Endothelial cell of umbilical vein (primary cell): Measurements from ENCODE around the gene ADGRL3. TPM values are rescaled to one million over a fixed set of nuclear protein-coding genes. Genes with fewer than 3 reads are reported as not detected.

ENCODE experiments used
- BruUV-seq: library from RNA; stranded (reverse); fragments of 400-500 nt; replicated peaks from 2 replicates; lab custom pipeline; 2021; lab: Mats Ljungman, UMichigan
- CTCF ChIA-PET: fragments of 300-600, 350-600 bp; sonication (Branson Sonifier 250); formaldehyde crosslinking; loops from one replicate; lab custom pipeline; 2021; ENCODE audit warnings: antibody characterized with exemption, inconsistent platforms; lab: Charles Lee
- POLR2A ChIA-PET: fragments of 300-600, 350-600 bp; sonication (Branson Sonifier 250); formaldehyde crosslinking; loops from one replicate; lab custom pipeline; 2021; ENCODE audit warnings: antibody characterized with exemption, inconsistent platforms; lab: Charles Lee
- DNase-seq: peaks from one replicate; pipeline ENCODE4 v3.0.0-alpha.2; 2011; ENCODE audit warnings: low read depth, low spot score
- FAIRE-seq: peaks from 2 replicates; lab custom pipeline; 2011; peaks lifted over from hg19 to GRCh38; lab: Jason Lieb, UNC
- H2AFZ ChIP-seq: 2 replicates; pipeline ENCODE4 v1.6.0; 2012; ENCODE audit warnings: low read depth, low read length, control low read depth, inconsistent platforms
- H3K27ac ChIP-seq: 2 replicates; pipeline ENCODE4 v1.5.1; 2011; ENCODE audit warnings: low read depth, mild to moderate bottlenecking, control low read depth, low read length, moderate library complexity; ENCODE audit not compliant: insufficient read depth
- H3K27me3 ChIP-seq, 2 experiments: 2 replicates each; pipeline versions ENCODE4 v1.6.0 to v1.6.1; 2011; ENCODE audit warnings: low read length in 2 of 2, mixed read lengths in 1 of 2; ENCODE audit not compliant: control insufficient read depth in 2 of 2, insufficient read depth in 2 of 2
- H3K36me3 ChIP-seq, 2 experiments: 2 replicates in 1 of 2; 3 replicates in 1 of 2; pipeline ENCODE4 v1.5.1; 2011; ENCODE audit warnings: low read length in 2 of 2, mild to moderate bottlenecking in 1 of 2, moderate library complexity in 1 of 2; ENCODE audit not compliant: control insufficient read depth in 2 of 2, insufficient read depth in 2 of 2; ENCODE audit errors: extremely low read depth in 1 of 2
- H3K4me1 ChIP-seq: 3 replicates; pipeline ENCODE4 v1.5.1; 2011; ENCODE audit warnings: mild to moderate bottlenecking, low read length; ENCODE audit not compliant: control insufficient read depth, insufficient read depth; ENCODE audit errors: extremely low read depth
- H3K4me2 ChIP-seq: 2 replicates; pipeline ENCODE4 v1.6.1; 2011; ENCODE audit warnings: low read length, control low read depth, mixed read lengths; ENCODE audit not compliant: insufficient read depth
- H3K4me3 ChIP-seq, 3 experiments: fragments of 200-600 bp in 1 of 3; sonication (generic), shearing (Covaris generic) in 1 of 3; replicated peaks in 1 of 3; 2 replicates each; pipeline ENCODE4 v1.5.1; 2011 to 2016; ENCODE audit warnings: control low read depth in 3 of 3, low read length in 3 of 3, mild to moderate bottlenecking in 2 of 3, inconsistent platforms in 1 of 3, low read depth in 1 of 3, moderate library complexity in 1 of 3; ENCODE audit not compliant: insufficient read depth in 1 of 3
- H3K79me2 ChIP-seq: 2 replicates; pipeline ENCODE4 v1.6.0; 2012; ENCODE audit warnings: low read length, inconsistent platforms; ENCODE audit not compliant: control insufficient read depth, insufficient read depth
- H3K9ac ChIP-seq: replicated peaks from 2 replicates; pipeline ENCODE3; 2011; ENCODE audit warnings: low read length, control low read depth; ENCODE audit not compliant: insufficient read depth; ENCODE audit errors: extremely low read depth
- H3K9me1 ChIP-seq: replicated peaks from 3 replicates; pipeline ENCODE4 v1.6.0; 2011; ENCODE audit warnings: mild to moderate bottlenecking, low read length; ENCODE audit not compliant: control insufficient read depth, insufficient read depth; ENCODE audit errors: extremely low read depth
- H3K9me3 ChIP-seq: replicated peaks from 2 replicates; pipeline ENCODE4 v1.5.1; 2012; ENCODE audit warnings: low read length, inconsistent platforms; ENCODE audit not compliant: control insufficient read depth, insufficient read depth
- H4K20me1 ChIP-seq: replicated peaks from 2 replicates; pipeline ENCODE3; 2011; ENCODE audit warnings: mild to moderate bottlenecking, low read length; ENCODE audit not compliant: control insufficient read depth, insufficient read depth; ENCODE audit errors: extremely low read depth
- CTCF ChIP-seq, 2 donors: IDR thresholded peaks; 1 replicate in 1 of 2; 2 replicates in 1 of 2; pipeline ENCODE4 v1.5.1; 2011; ENCODE audit warnings: low read length in 2 of 2, mild to moderate bottlenecking in 2 of 2, moderate library complexity in 2 of 2, control low read depth in 1 of 2, inconsistent platforms in 1 of 2, low read depth in 1 of 2; ENCODE audit not compliant: insufficient read depth in 1 of 2; ENCODE audit errors: extremely low read depth in 1 of 2
- FOS ChIP-seq: IDR thresholded peaks from 2 replicates; pipeline ENCODE4 v1.6.1; 2011; ENCODE audit warnings: mild to moderate bottlenecking, low read length, moderate library complexity, borderline replicate concordance; ENCODE audit not compliant: insufficient read depth
- MAX ChIP-seq: IDR thresholded peaks from 2 replicates; pipeline ENCODE4 v1.6.1; 2011; ENCODE audit not compliant: insufficient read depth, insufficient read length
- MYC ChIP-seq: IDR thresholded peaks from one replicate; pipeline ENCODE4 v1.6.1; 2011; ENCODE audit warnings: mild to moderate bottlenecking, low read depth, low read length
- POLR2AphosphoS5 ChIP-seq: IDR thresholded peaks from 2 replicates; pipeline ENCODE4 v1.6.1; 2012; ENCODE audit warnings: low read depth, mild to moderate bottlenecking, control low read depth, low read length, moderate library complexity; ENCODE audit not compliant: insufficient read depth
- dilution Hi-C: fragments of 300-500 bp; cut with MboI; formaldehyde crosslinking; loops from one replicate; pipeline ENCODE4 v1.15.0; 2019; ENCODE audit warnings: low sequenced_read_pairs; ENCODE audit not compliant: extremely low pct_ligation_motif_present
- intact Hi-C: fragments of 100-400 bp; cut with micrococcal nuclease; formaldehyde crosslinking; loops from one replicate; pipeline ENCODE4 v1.10.0; 2022
- polyA plus RNA-seq, 4 experiments: library from polyadenylated mRNA; depleted of rRNA in 3 of 4; stranded (reverse) in 3 of 4; unstranded in 1 of 4; fragments of >200 nt; gene quantifications; 2 replicates each; pipeline versions ENCODE4 v1.2.1 to v1.2.3, GENCODE V29; 2011 to 2012; ENCODE audit warnings: missing spikeins in 1 of 4
- total RNA-seq: library from RNA; stranded (reverse); gene quantifications from 2 replicates; pipeline ENCODE4 v1.2.3, GENCODE V29; 2021

The ADGRL3 gene
- total and polyA plus RNA-seq, 2 donors (not counting 3 experiments of a cell fraction or from before 2014, with no cell fraction given) = not detected

- intact Hi-C loops = no loop called here
- CTCF ChIA-PET = no interaction called here
- BruUV-seq = no TSS peak
Observed at GRCh38 chr4:61223385-61223784, 23.3 kb downstream of the ADGRL3 start.

More at GRCh38 chr4:61223385-61223784, 23.3 kb downstream of the ADGRL3 start:
- Histone ChIP-seq H3K36me3 (no peaks in the 10 kb centered on the region), H3K9me1 (no peaks in the 10 kb centered on the region), H3K4me1 (no peaks in the 10 kb centered on the region), H3K27me3 (no peaks in the 10 kb centered on the region), H4K20me1 (no peaks in the 10 kb centered on the region), H3K4me2 (no peak overlapping the region), H3K9me3 (no peaks in the 10 kb centered on the region), H3K9ac (no peak overlapping the region), H3K79me2 (no peaks in the 10 kb centered on the region), H3K27ac (no peak overlapping the region), H3K4me3 (no peak overlapping the region), H2AFZ (no peak overlapping the region)
- TF ChIP-seq MAX (no peak), POLR2AphosphoS5 (no peak), MYC (no peak), CTCF (IDR thresholded peaks at IDR 0.05; ENCODE audit: extremely low read depth in 1 of 2, insufficient read depth in 1 of 2, low read depth in 1 of 2, low read length in 2 of 2) (no peak), FOS (no peak)
- POLR2A ChIA-PET = no interaction called here
- dilution Hi-C loops = no loop called here
- FAIRE-seq (no peak), DNase-seq (no peak)
